Left hindlimb (tissue), 1 donor: Measurements from ENCODE around the gene COL26A1.

Experiments used
- DNase-seq: peaks from one replicate; pipeline ENCODE4 v3.0.0-alpha.2; 2018

Gene COL26A1

DNA sequence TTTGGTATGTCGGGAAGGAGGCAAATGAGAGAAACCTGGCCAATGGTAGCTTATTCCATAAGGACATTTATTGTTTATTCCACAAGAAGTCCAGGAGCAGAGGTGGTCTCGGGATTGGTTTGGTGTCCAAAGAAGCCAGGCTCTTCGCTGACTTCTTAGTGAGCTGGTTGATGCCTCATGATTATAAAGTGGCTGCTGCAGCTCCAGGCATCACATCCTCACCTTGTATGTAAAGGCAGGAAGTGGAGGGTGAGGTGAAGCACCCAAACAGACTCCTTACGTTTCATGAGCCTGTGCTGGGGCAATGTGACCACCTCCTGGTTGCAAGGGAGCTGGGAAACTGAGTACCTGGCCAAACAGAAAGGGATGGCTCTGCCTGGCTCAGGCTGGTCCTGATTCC lies 174.0 kb downstream of the COL26A1 start:
- DNase-seq: no peak

DNA sequence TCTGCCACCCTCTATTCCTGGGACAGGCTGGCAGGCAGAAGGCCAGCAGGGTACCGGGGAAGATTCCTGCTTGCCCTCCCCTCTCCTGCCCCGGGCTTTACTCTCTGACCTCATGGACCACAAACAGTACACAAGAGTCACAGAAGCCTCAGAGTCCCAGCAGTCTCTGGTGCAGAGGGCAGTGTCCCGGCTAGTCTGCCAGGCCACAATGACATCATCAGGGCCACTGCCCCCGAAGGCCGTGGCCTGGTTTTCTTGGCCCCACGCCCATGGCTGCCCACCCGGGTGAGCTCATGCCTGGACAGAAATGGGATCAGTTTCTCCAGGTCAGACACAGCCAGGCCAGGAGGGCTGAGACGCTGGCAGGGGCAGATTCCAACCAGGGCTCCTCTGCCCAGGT lies 174.5 kb downstream of the COL26A1 start:
- peak; percentile 62 for DNase-seq

DNA sequence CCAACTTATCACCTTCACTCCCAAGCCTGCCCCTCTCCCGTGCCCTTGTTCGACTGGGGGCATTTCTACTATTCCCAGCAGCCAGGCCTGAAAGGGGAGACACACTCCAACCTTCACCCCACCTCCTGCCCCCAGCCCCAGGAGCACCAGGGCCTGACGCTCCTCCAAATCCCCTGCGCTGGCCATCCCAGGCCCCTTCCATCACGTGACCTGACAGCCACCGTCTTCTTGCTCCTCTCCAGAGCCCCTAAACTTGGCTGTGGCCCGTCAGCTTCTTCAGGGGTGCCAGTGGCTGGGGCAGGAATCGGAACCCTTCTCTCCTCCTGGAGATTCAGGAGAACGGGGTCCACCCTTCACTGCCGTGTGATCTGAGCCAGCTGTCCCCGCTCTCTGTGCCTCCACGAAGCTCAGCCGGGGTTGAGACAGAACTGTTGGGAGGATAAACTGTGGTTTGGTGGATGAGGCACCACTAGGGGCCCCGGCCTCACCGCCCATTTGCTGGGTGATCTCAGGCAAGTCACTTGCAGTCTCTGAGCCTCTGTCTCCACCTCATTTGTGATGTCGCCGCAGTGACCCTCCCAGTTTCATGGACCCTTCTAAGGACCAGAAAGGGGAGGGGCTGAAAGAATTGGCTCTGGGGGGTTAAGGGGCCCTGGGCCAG lies 175.4 kb downstream of the COL26A1 start:
- DNase-seq: no peak

DNA sequence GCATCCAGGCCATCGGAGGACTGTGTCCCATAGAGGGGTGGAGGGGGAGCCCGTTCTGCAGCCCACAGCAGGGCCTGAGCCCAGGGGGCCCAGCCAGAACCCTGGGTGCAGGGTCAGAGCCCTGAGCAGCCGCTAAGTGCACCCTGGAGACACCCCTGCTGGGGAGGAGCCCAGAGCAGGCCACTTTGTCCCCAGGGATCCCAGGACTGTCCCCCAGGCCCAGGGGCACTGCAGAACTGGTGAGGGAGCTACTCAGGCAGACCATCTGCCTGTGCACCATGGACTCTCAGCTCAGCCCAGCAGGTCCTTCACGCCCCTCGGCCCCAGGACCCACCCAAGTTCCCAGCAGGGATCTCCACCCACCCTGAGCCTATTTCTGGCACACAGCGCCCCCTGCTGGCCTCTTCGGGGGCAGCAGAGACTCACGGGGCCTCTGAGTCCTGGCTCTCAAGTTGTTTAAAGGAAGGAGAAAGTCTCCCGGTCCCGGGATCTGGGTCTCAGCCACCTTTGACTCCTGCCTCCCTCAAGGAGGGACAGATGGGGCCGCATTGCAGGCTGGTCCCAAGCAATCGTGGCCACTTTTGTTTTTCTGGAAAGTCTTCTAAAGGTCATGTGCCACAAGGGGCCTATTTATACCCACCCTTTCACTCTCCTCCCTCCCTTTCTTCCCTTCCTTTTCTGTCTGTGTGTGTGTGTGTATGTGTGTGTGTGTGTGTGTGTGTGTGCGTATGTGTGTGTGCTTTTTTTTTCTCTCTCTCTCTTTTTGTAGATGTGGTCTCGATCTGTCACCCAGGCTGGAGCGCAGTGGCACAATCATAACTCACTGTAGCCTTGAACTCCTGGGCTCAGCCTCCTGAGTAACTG lies 176.2 kb downstream of the COL26A1 start:
- peak; percentile 66 for DNase-seq

DNA sequence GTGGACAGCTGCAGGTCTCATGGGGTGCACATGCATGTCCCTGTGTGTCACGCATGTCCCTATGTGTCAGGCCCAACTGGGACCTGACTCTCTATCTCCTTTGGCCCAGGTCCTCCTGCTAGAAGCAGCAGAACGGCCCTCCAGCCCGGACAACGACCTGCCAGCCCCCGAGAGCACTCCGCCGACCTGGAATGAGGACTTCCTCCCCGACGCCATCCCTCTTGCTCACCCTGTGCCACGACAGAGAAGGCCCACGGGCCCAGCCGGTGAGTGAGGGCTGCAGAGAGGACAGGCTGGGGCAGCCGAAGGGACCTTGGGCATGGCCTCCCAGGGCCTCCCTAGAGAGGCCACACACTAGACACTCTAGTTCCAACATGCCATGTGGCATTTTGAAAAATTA lies 177.1 kb downstream of the COL26A1 start:
- DNase-seq: no peak

DNA sequence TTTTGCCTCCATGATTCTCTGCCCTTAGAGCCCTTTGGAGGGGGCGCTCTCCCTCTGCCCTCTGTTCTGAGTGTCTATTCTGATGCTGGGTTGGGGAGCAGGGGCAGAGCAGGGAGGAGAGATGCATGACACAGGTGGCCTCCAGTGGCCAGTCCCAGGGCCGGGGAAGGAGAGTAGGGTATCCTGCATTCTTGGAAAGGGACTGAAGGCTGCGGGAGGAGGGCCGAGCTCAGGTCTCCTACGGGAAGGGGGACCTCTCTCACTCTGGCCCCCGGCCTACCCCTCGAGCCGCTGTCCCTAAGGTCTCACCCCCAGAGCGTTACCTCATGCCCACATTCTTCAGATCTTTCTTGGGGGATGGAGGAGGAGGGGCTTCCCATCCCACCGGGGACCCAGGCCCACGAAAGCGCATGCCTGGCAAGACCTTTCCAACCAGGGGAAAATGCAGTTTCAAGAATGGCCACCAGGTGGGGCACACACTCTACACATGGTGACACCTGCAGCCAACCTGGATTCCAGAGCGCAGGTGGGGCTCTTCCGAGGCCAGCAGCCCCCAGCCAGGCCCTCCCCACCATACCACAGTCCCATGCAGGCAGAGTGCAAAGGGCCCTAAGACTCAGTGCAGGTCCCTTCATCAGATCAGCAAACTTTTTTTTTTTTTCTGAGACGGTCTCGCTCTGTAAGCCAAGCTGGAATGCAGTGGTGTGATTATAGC lies 180.0 kb downstream of the COL26A1 start:
- DNase-seq: peak; percentile 80

DNA sequence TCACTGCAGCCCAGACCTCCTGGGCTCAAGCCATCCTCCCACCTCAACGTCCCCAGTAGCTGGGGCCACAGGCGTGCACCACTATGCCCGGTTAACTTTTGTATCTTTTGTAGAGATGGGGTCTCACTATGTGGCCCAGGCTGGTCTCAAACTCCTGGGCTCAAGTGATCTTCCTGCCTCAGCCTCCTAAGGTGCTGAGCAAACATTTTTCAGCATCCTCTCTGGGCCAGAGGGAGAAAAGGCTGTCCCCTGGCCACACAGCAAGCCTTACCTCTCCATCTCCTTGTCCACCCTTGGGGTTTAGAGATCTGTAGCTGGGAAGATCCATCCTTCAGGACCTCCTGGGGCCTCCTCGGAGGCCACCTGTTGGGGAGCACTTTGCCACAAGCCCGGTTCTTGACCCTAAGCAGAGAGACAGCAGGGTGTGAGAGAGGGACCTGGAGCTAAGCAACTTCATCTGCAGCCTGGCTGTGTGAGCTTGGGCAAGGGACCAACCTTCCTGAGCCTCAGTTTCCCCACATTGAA lies 180.6 kb downstream of the COL26A1 start:
- DNase-seq: no peak

DNA sequence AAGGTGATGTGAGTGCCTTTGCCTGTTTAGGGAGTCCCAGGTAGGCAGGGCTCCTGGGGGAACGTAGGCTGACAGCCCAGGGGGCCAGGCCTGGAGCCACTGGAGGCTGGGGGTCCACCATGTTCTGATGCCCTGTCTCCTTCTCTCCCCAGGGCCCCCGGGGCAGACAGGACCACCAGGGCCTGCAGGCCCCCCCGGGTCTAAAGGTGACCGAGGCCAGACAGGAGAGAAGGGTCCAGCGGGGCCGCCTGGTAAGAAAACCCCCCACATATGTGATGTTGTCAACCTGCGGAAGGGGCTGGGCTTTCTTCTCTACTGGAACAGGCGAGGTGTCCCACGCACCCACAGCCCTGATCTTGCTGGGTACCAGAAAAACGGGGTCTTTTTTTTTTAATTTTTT lies 181.2 kb downstream of the COL26A1 start:
- no peak for DNase-seq

DNA sequence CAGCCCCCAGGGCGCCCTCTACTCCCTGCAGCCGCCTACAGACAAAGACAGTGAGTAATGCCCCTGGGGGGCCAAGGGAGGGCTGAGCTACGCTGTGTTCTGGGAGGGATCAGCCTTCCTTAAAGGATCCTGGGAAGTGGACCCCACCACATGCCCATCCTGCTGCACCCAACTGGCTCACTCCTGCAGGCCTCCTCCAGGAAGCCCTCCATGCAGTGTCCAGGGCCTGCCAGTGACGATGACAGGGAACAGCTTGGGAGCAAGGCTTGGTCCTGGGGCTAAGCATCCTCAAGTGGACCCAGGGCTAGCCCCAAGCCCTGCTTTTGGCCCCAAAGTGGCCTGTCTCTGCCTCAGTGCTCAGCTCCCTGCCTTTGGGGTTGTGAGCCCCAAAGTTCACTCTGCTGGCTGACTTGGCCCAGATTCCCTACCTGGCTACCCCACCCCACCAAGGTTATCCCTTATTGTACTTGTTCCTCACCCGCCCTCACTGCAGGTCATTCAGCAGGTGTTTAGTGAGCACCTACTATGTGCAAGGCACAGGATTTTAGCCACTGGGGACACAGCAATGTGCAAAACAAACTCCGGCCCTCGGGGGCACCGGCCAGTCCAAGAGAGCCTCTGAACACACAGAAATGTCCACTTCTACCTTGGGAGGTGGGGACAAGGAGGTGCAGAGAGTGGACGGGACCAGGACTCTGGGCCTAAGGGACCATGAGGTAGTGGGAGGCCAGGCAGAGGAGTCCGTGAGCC lies 182.9 kb downstream of the COL26A1 start:
- peak; percentile 16 for DNase-seq

DNA sequence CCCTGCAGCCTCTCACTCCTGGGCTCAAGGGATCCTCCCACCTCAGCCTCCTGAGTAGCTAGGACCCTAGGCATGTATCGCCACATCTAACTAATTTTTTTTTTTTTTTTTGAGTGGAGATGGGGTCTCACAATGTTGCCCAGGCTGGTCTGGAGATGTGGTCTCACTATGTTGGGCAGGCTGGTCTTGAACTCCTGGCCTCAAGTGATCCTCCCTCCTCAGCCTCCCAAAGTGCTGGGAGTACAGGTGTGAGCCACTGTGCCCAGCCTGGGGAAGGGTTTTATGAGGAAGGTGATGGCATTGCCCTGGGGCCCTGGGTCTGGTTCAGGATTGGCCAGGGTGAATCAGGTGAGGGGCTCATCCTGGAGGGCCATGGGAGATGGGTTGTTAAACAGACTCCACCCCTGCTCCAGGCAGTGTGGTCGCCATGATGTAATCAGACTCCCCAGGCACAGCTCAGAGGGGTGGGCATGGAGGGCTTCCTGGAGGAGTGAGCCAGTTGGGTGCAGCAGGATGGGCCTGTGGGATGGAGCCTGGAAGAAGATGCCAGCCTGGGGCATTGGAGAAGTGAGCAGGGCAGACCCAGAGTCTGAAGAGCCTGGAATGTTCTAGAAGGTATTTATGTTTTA lies 183.7 kb downstream of the COL26A1 start:
- peak; percentile 6 for DNase-seq

DNA sequence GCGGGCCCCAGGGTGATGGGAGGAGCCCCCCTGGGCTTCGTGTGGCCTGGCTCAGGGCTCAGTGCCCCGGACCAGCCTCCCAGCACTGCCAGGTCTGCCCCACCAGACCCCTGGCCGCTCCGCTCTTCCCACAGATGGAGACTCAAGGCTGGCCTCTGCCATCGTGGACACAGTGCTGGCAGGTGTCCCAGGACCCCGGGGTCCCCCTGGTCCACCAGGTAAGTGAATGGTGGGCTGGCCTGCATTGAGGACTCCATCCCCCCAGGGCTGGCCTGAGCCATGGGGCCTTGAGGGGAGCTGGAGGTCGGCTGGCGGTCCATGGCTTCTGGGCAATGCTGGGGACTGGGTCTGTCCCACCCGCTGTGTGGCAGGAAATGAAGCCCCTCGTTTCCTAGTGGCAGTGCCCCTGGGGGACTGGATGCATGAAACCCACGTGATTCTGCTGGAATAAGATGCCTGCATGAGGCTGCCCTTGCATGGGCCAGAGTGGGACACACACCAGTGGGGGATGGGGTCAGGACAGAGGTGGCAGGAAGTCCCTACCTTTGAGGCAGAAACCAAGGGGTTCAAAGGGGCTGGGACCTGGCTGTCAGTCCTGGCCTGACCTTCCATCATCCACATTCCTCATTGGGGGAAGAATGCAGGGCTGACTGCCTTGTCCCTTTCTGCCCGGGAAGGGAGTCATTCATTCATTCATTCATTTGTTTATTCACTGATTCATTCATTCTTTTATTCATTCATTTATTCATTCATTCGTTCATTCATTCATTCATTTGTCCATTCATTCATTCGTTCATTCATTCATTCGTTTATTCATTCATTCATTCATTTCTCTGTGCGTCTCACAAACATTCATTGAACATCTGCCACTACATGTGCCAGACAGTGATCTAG lies 184.6 kb downstream of the COL26A1 start:
- peak; percentile 24 for DNase-seq

DNA sequence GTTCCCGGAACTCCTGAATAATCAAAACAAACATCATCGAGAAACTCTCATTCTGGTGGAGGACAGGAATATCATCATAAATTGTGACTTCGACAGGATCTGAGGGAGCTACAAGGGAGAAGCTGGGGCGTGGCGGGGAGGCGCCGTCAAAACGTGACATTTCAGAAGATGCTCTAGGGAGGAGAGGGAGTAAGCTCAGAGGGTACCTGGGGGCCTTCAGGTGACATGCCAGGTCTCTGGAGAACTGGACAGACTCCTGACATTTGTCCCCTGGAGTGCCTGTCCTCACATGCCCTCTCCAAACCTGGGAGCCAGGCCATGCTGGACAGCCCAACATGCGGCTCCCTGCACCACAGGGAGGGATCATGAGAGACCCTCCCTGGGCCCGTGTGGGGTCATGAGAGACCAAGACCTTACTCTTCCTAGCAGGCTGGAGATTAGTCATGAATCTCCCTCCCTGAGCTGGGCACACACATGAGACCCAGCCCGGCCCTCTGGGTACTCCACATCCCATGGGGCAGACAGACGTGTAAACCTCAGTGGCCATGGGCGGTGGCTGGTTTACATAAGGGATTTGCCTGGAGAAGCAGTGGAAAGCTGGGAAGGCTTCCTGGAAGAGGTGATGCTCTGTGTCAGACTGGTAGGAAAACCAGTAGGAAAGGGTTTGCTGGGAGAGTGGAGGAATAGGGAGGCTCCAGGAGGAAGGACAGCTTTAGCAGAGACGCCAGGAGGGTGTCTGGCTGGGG lies 185.4 kb downstream of the COL26A1 start:
- peak; percentile 3 for DNase-seq

DNA sequence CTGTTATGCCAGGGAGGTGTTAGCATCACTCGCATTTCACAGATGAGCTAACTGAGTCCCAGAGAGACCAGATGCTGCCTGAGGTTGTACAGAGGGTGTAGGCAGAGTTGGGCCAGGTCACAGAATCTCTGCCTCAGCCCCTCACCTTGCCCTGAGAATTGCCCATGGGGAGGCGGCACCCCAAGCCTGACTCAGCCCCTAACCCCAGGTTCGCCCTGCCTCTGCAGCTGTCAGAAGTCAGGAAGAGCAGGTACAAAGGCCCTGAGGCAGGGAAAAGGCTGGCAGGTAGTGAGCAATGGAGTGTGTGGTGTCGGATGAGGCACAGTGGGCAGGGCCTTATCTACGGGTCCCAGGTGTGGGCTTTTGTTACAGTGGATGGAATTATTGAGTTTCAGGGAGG lies 187.1 kb downstream of the COL26A1 start:
- DNase-seq: peak; percentile 4

DNA sequence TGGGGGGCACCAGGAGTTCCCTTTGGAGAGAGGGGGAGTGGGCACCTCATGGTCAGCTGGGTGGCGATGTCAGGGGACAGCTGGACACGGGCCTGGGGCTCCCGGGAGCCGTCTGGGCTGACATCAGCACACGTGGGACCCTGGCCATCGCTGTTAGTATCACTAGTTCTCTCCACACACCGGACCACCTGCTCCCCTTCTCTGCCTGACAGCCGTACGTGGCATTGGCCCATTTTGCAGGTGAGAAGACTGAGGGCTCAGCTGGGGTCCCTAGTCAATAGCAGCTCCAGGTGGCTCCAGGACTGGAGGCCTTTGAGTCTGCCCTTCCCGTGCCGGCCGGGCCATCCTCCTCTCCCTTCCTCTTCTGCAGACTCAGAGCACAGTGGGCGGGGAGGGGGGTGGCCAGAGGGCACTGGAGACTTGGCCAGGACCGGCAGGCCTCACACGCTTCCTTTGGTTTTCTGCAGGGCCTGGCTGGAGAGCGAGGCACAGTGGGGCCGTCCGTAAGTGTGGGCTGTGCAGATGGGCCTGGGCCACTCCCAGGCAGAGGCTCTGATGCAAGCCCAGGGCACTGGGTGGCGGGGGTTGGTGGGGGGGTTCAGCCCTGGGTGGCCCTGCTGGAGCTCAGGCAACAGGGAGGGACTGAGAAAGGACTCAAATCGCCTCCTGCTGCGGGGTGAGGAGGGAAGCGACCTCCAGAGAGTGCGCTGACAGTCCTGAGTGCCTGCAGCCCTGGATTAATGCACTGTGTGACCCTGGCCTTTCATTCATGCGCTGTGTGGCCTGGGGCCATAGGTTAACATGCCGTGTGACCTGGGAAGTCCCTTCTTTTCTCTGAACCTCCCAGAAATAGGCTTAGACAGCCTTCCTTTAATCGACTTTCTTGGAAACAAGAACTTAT lies 188.2 kb downstream of the COL26A1 start:
- peak; percentile 25 for DNase-seq

DNA sequence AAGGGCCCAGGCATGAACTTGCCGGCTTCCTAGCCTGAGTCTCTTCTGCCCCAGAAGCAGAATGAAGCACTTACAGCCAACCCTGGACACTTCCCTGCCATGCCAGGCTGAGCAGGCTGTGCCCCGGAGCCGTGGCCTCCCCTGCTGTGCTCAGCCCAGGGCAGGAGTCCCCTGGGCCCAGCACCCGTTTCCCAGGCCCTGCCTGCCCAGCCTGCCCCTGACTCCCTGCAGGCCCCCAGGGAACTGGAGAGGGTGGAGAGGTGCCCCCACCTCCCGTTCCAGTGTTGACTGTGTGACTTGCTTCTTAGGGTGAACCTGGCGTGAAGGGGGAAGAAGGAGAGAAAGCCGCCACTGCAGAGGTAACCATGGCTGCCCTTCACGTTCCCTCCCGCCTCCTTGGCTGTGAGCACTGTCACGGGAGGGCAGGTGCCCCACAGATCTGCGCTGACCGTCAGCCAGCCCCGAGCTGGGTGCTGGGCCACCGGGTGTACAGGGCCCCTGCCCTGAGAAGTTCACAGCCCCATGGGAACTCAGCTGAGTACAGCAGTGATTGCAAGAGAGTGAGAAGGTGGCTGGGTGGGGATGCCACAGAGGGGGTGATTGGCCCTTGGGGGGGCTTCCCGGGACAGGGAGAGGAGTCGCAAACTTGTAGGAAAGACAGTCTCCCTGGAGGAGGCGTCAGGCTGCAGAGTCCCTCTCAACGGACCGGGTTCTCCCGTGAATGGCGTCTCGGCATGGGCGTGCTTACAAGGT lies 190.5 kb downstream of the COL26A1 start:
- DNase-seq: peak; percentile 12

DNA sequence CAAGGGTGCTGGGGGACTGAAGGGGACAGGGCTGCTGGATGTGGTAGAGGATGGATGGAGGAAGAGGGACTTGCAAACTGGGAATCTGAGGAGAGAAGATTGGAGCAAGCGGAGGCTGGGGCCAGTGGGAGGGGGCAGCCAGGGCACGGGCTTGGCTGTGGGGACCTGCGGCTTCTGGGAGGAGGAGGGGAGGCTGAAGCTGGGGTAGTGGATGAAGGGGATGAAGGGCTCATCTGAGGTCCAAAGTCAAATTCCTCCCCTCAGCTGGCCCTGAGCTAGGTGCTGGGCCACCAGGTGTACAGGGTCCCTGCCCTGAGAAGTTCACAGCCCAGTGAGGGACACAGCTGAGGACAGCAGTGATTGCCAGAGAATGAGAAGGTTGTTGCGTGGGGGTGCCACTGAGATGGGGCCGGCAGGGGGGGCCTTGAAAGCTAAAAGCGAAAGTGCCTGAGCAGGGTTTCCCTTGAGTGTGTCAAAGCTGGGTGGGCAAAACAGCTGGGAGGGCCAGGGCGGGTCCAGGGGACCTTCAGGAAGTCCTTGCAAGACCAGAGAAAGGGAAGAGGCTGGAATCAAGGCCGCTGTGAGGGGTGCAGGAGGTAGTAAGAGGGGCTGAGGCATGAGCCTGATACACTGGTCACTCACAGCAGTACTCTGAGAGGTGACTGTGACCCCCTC lies 191.2 kb downstream of the COL26A1 start:
- no peak for DNase-seq

DNA sequence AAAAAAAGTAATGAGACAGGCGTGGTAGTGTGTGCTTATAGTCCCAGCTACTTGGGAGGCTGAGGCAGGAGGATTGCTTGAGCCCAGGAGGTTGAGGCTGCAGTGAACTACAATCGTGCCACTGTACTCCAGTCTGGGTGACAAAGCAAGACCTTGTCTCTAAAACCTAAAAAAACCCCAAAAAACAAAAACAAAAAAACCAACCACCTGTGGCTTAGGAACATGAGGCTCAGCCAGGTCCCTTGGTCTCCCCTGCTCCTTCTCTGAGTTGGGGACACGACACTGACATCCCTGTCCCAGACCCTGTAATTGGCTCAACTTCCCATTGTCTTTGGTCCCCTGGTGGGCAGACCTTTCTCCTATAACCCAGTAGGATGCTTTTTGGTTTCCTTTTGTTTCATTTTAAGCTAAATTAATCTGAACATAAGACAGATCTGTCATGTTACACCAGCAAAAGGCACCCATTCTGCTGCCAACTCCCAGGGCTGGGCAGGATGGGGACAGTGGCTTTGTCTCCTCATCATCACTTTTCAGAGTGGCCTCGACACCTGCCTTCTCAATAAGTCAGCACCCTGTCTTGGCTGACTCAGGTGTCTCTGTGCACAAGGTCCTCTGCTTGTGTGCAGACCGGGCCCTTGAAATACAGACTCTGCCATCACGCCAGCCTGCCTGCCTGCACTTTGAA lies 192.1 kb downstream of the COL26A1 start:
- DNase-seq: no peak
